Measurements from ENCODE around the gene NPHP4.

NPHP4 gene

DNA sequence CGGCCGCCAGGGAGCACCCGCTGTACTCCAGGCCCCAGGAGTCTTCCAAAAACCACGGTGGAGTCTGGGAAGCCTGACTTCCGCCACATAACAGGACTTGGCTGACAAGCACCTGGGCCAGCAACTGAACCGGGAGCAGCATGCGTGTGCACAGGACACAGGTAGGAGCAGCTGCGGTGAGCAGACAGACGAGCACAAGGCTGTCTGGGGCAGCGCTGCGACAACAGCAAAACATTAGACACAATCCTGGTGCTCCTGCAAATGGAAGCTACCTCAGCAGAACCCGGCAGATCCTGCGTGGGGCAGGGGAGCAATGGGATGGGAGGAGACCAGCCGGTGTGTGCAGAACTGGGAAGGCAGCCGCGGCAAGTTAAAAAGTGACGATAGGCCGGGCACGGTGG, 80.4 kb downstream of the NPHP4 start:
- no peak for DNase-seq (ENCODE audit: extremely low spot score)
- TF ChIP-seq, protein P1, sequence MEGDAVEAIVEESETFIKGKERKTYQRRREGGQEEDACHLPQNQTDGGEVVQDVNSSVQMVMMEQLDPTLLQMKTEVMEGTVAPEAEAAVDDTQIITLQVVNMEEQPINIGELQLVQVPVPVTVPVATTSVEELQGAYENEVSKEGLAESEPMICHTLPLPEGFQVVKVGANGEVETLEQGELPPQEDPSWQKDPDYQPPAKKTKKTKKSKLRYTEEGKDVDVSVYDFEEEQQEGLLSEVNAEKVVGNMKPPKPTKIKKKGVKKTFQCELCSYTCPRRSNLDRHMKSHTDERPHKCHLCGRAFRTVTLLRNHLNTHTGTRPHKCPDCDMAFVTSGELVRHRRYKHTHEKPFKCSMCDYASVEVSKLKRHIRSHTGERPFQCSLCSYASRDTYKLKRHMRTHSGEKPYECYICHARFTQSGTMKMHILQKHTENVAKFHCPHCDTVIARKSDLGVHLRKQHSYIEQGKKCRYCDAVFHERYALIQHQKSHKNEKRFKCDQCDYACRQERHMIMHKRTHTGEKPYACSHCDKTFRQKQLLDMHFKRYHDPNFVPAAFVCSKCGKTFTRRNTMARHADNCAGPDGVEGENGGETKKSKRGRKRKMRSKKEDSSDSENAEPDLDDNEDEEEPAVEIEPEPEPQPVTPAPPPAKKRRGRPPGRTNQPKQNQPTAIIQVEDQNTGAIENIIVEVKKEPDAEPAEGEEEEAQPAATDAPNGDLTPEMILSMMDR (IDR thresholded peaks at IDR 0.05; ENCODE audit: control extremely low read depth, extremely low read depth, low read depth, missing control alignments), result no peak
- ChIA-PET CTCF (no interaction called here), POLR2A (no interaction called here)

- DNase-seq (ENCODE audit: extremely low spot score), result no peak
- ChIA-PET POLR2A (no interaction called here), CTCF (interaction anchor here (0.8 kb wide), 1 partner anchor 8 kb away, joined by 4 read pairs; no protein-coding TSS in a partner anchor)
- TF ChIP-seq, protein P1 (IDR thresholded peaks at IDR 0.05; ENCODE audit: control extremely low read depth, extremely low read depth, low read depth, missing control alignments), result no peak
Measured at GRCh38 chr1:5911157-5911556, 81.1 kb downstream of the NPHP4 start.

- DNase-seq (ENCODE audit: extremely low spot score), result no peak
- ChIA-PET POLR2A (no interaction called here), CTCF (interaction anchor here (0.8 kb wide), 1 partner anchor 9 kb away, joined by 4 read pairs; no protein-coding TSS in a partner anchor)
- TF ChIP-seq, protein P1 (IDR thresholded peaks at IDR 0.05; ENCODE audit: control extremely low read depth, extremely low read depth, low read depth, missing control alignments), result no peak
Measured at GRCh38 chr1:5910666-5911065, 81.6 kb downstream of the NPHP4 start.

DNA sequence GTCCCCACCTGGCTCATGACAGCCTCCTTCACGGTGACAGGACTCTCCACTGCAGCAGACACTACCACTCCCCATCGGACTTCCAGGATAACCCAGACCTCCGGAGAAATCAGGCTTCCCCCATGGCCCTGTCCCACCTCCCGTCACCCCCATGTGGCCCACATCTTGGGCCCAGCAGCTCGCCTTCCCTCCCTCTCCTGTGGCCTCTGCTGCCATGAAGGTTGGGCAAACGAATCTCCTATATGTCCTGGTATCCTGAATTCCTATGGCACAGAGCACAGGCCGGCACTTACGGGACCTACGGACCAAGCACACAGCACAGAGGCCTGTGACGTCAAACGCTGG, 82.0 kb downstream of the NPHP4 start:
- POLR2A ChIA-PET, result no interaction called here
- DNase-seq (ENCODE audit: extremely low spot score), result no peak
- TF ChIP-seq, protein P1 (IDR thresholded peaks at IDR 0.05; ENCODE audit: control extremely low read depth, extremely low read depth, low read depth, missing control alignments), result no peak
- CTCF ChIA-PET, result no interaction called here

DNA sequence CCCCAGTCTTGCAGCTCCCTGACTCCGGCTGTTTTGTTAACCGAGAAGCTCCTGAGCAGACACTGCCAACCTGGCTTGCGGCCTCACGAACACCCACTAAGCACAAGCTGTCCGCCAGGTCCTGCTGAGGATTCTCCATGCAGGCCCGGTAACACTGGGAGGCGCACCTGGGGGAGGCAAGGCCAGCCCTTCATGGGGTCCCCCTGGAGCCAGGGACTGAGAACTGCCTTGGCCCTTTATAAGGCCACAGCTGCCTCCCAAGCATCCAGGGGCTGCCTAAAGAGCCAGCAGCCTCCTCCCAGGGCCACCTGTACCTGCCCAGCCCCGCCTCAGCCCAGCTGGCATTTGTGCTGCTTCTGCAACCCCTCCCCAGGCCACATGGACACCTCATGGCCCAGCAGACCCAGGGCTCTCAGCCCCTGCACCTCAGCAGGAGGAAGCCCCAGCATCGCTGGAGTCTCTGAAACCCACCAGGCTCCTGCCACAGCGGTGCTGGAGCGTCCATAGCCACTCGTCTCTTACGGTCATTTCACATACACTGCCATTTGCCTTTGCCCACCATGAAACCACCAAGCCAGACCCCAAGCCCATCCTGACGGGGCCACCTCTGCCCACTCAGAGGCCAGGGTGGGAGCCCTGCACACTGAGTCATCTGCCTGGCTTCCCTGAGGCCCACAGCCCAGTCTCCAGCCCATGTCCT, 82.5 kb downstream of the NPHP4 start:
- POLR2A ChIA-PET, result no interaction called here
- DNase-seq (ENCODE audit: extremely low spot score), result no peak
- TF ChIP-seq, protein P1 (IDR thresholded peaks at IDR 0.05; ENCODE audit: control extremely low read depth, extremely low read depth, low read depth, missing control alignments), result no peak
- CTCF ChIA-PET, result no interaction called here

- DNase-seq (ENCODE audit: extremely low spot score), result no peak
- ChIA-PET POLR2A (no interaction called here), CTCF (interaction anchor here (1.0 kb wide), 1 partner anchor 8 kb away, joined by 3 read pairs; no protein-coding TSS in a partner anchor)
- TF ChIP-seq, protein P1 (IDR thresholded peaks at IDR 0.05; ENCODE audit: control extremely low read depth, extremely low read depth, low read depth, missing control alignments), result no peak
Measured at GRCh38 chr1:5908461-5909375, 83.5 kb downstream of the NPHP4 start.

Data from GM10248 (cell line).